Osteoblast (primary cell): ENCODE data around the gene ZNF26. TPM values are rescaled to one million over a fixed set of nuclear protein-coding genes. Genes with fewer than 3 reads are reported as not detected.

Experiments
- DNase-seq: peaks from one replicate; pipeline ENCODE4 v3.0.0; 2011; ENCODE audit warnings: low spot score, mixed read lengths; ENCODE audit not compliant: insufficient read length; ENCODE audit errors: missing footprints
- H2AFZ ChIP-seq: 2 replicates; pipeline ENCODE4 v1.6.0; 2011; ENCODE audit warnings: mild to moderate bottlenecking, low read length
- H3K27ac ChIP-seq: 2 replicates; pipeline ENCODE4 v1.5.1; 2011; ENCODE audit warnings: mild to moderate bottlenecking, low read depth, low read length, moderate library complexity
- H3K27me3 ChIP-seq: 2 replicates; pipeline ENCODE4 v1.6.0; 2012; ENCODE audit warnings: mild to moderate bottlenecking, control low read depth, inconsistent platforms, low read length, moderate library complexity; ENCODE audit not compliant: insufficient read depth
- H3K36me3 ChIP-seq: 2 replicates; pipeline ENCODE4 v1.5.1; 2011; ENCODE audit warnings: mild to moderate bottlenecking, low read length, control low read depth, moderate library complexity; ENCODE audit not compliant: insufficient read depth
- H3K4me1 ChIP-seq: 2 replicates; pipeline ENCODE4 v1.5.1; 2011; ENCODE audit warnings: mild to moderate bottlenecking, low read length, control low read depth, moderate library complexity; ENCODE audit not compliant: insufficient read depth
- H3K4me2 ChIP-seq: 2 replicates; pipeline ENCODE4 v1.6.0; 2011; ENCODE audit warnings: mild to moderate bottlenecking, low read length; ENCODE audit not compliant: insufficient read depth
- H3K4me3 ChIP-seq: fragments of 200-600 bp; sonication (generic); 3 replicates; pipeline ENCODE4 v1.5.1; 2012; ENCODE audit warnings: mild to moderate bottlenecking, low read length, inconsistent platforms; ENCODE audit not compliant: insufficient read depth
- H3K79me2 ChIP-seq: 2 replicates; pipeline ENCODE4 v1.6.0; 2012; ENCODE audit warnings: mild to moderate bottlenecking, low read length, control low read depth, inconsistent platforms; ENCODE audit not compliant: insufficient read depth
- H3K9me3 ChIP-seq: 2 replicates; pipeline ENCODE4 v1.5.1; 2011; ENCODE audit warnings: low read depth, low read length, control low read depth
- H4K20me1 ChIP-seq: 2 replicates; pipeline ENCODE4 v1.6.0; 2012; ENCODE audit warnings: mild to moderate bottlenecking, low read length, control low read depth; ENCODE audit not compliant: insufficient read depth
- CTCF ChIP-seq: IDR thresholded peaks from 2 replicates; pipeline ENCODE4 v1.5.1; 2011; ENCODE audit warnings: mild to moderate bottlenecking, low read depth, low read length, moderate library complexity; ENCODE audit errors: extremely low read depth
- total RNA-seq: library from RNA; depleted of rRNA; stranded (reverse); fragments of >200 nt; gene quantifications from 2 replicates; pipeline ENCODE4 v1.2.3, GENCODE V29; 2012

The ZNF26 gene
- total RNA-seq, 1 donor = 20.3 TPM

- Histone ChIP-seq H3K4me3 (no peak overlapping the region), H3K27me3 (no peaks in the 10 kb centered on the region), H3K36me3 (no peaks in the 10 kb centered on the region), H3K4me2 (no peak overlapping the region), H3K27ac (no peak overlapping the region), H3K4me1 (no peaks in the 10 kb centered on the region), H4K20me1 (no peaks in the 10 kb centered on the region), H3K79me2 (no peaks in the 10 kb centered on the region), H3K9me3 (no peaks in the 10 kb centered on the region), H2AFZ (no peak overlapping the region)
- no peak for DNase-seq
- no peak for TF ChIP-seq CTCF
These were observed 40.8 kb downstream of the ZNF26 start for GRCh38 chr12:133026996-133027395.

DNA sequence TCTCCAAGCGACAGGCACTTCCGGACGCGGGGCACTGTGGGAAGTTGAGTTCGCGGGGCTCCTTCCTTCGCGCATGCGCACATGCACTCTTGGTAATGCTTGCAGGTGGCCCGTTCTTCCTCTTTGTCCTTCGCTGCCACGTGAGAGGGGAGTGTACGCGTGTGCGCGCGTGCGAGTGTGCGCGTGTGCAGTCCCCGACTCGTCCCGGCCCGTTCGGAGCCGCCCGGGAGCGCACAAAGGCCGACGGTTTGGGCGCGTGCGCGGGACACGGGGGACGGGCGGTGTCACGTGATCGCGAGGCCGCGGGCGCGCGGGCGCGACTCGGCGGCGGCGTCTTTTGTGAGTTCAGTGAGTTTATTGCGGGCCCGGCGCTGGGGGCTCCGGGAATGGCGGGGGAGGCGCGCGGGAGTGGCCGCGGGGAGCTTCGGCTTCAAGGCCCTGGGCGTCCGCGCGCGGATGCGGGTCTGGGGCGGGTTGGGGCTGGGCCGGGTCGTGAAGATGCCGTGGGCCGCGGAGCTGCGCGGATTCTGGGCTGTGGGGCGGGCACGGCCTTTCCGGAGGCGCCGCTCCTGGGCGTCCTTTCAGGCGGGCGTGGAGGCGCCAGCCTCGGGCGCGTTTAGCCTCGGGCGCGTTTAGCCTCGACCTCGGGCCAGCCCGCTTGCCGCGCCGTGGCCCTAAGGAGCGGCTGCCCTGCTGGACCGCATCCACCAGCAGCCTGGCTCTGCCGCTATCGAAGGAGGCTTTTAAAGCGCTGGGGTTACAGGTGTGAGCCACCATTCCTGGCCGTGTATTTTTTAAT lies 51.2 kb downstream of the ZNF26 start, which contains the start of gene ZNF84:
ZNF84 (plus strand) TSS at position 303 of the 799 bp plus-strand sequence. CDS start 3,959 bp downstream, outside the sequence.
- Histone ChIP-seq H3K9me3 (peaks cover 23% of the 10 kb centered on the region), H3K79me2 (peaks cover 45% of the 10 kb centered on the region), H3K36me3 (peaks cover 32% of the 10 kb centered on the region), H4K20me1 (peaks cover 4% of the 10 kb centered on the region), H3K4me3 (peak within 1 kb of the TSS; percentile 72), H3K4me1 (peaks cover 7% of the 10 kb centered on the region), H2AFZ (peak within 1 kb of the TSS; percentile 84), H3K4me2 (peak within 1 kb of the TSS; percentile 69), H3K27me3 (no peaks in the 10 kb centered on the region), H3K27ac (peak within 1 kb of the TSS; percentile 46)
- TF ChIP-seq CTCF = no peak
- peak; percentile 97 for DNase-seq

DNA sequence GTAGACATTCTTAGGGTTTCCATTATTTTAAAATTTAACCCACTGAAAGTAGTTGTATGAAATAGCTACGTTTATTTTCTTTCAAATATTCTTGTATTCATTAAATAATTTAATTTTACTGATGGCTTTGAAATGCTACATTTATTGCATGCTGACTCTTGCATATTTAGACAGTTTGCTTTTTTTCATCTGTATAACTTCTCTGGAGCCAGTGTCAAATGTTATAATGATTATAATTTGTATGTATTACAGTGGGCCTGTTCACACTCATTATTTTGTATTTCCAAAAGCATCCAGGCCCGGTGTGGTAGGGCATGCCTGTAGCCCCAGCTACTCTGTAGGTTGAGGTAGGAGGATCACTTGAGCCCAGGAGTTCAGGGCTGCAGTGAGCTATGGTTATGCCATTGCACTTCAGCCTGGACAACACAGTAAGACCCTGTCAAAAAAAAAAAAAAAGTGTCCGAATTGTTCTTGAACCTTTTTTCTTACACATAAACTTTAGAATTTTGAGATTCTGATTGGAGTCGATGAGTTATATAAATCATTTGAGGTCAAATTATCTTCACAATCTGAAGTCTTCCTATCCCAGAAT lies 52.0 kb downstream of the ZNF26 start:
- Histone ChIP-seq H3K4me2 (peak overlapping the region; percentile 69), H3K36me3 (peaks cover 39% of the 10 kb centered on the region), H3K79me2 (peaks cover 52% of the 10 kb centered on the region), H3K4me1 (peaks cover 7% of the 10 kb centered on the region), H3K27me3 (no peaks in the 10 kb centered on the region), H3K4me3 (peak overlapping the region; percentile 72), H3K27ac (peak overlapping the region; percentile 46), H3K9me3 (peaks cover 26% of the 10 kb centered on the region), H2AFZ (no peak overlapping the region), H4K20me1 (peaks cover 4% of the 10 kb centered on the region)
- no peak for TF ChIP-seq CTCF
- no peak for DNase-seq

GRCh38 chr12:133046698-133047097 lies 60.5 kb downstream of the ZNF26 start:
- TF ChIP-seq CTCF = no peak
- no peak for DNase-seq
- H3K4me2 ChIP-seq = no peak overlapping the region
- H3K79me2 ChIP-seq = peaks cover 35% of the 10 kb centered on the region
- peaks cover 58% of the 10 kb centered on the region for H3K9me3 ChIP-seq
- H2AFZ ChIP-seq = no peak overlapping the region
- H3K27me3 ChIP-seq = no peaks in the 10 kb centered on the region
- no peaks in the 10 kb centered on the region for H3K4me1 ChIP-seq
- no peaks in the 10 kb centered on the region for H4K20me1 ChIP-seq
- H3K27ac ChIP-seq = no peak overlapping the region
- H3K4me3 ChIP-seq = no peak overlapping the region
- peaks cover 82% of the 10 kb centered on the region for H3K36me3 ChIP-seq
